ENCODE measurements around the gene ADRA2C. TPM values are rescaled to one million over a fixed set of nuclear protein-coding genes. Genes with fewer than 3 reads are reported as not detected.

Gene ADRA2C
- total and polyA plus RNA-seq, 4 donors: 0.23 to 5.4 (median 1.9) TPM

DNA sequence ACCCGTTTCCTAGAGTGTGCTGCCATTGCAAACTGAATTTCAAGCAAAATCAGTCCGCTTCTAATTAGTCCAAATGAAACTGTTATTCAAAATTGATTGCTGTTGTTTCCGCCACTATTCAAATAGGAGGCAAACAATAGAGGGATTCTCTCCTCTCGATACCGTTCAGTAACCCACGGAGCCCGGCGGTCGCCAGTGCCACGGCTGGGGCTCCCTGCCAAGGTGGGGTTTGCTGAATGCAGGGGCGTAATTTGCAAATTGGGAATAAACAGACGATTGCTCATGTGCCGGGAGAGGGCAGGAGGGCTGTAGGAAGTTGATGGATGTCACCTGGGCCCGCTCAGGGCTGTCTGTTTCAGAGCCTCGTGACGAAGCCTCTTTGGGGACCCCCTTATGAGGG lies 8.8 kb downstream of the ADRA2C start:
- no peak for TF ChIP-seq CTCF (IDR thresholded peaks at IDR 0.05; ENCODE audit: control extremely low read depth, extremely low read depth)
- no peak overlapping the region for H3K9ac ChIP-seq (ENCODE audit: insufficient read depth in 1 of 2, low read length in 2 of 2)
- H3K9me3 ChIP-seq (ENCODE audit: control insufficient read depth in 4 of 4, insufficient read depth in 3 of 4, low read length in 3 of 4): peaks cover 0 to 10% (median 0%) of the 10 kb centered on the region in 4 donors
- DNase-seq: no peak
- H3K27me3 ChIP-seq (ENCODE audit: control insufficient read depth in 3 of 3, insufficient read depth in 3 of 3, low read length in 2 of 3): peaks cover 8 to 35% (median 15%) of the 10 kb centered on the region in 3 donors
- 56 to 63% methylated on average over 16 of the region's 16 CpGs for whole genome bisulfite sequencing, 2 donors
- no peaks in the 10 kb centered on the region for H3K36me3 ChIP-seq (ENCODE audit: control insufficient read depth in 4 of 4, insufficient read depth in 4 of 4, low read length in 4 of 4)
- no peak overlapping the region for H3K27ac ChIP-seq (ENCODE audit: low read depth in 1 of 2, low read length in 1 of 2)
- no peak overlapping the region for H3K4me3 ChIP-seq
- no peak for ATAC-seq (ENCODE audit: insufficient read depth, low FRiP score)
- no peaks in the 10 kb centered on the region for H3K4me1 ChIP-seq (ENCODE audit: control insufficient read depth in 5 of 5, insufficient read depth in 5 of 5, low read length in 5 of 5)

GRCh38 chr4:3775576-3775975 lies 9.4 kb downstream of the ADRA2C start:
- no peak overlapping the region for H3K27ac ChIP-seq (ENCODE audit: low read depth in 1 of 2, low read length in 1 of 2)
- 55 to 73% methylated on average over 4 of the region's 4 CpGs for WGBS, 2 donors
- H3K36me3 ChIP-seq (ENCODE audit: control insufficient read depth in 4 of 4, insufficient read depth in 4 of 4, low read length in 4 of 4): no peaks in the 10 kb centered on the region
- H3K4me3 ChIP-seq: no peak overlapping the region
- peaks cover 0 to 10% (median 0%) of the 10 kb centered on the region in 4 donors for H3K9me3 ChIP-seq (ENCODE audit: control insufficient read depth in 4 of 4, insufficient read depth in 3 of 4, low read length in 3 of 4)
- H3K27me3 ChIP-seq (ENCODE audit: control insufficient read depth in 3 of 3, insufficient read depth in 3 of 3, low read length in 2 of 3): peaks cover 5 to 29% (median 11%) of the 10 kb centered on the region in 3 donors
- ATAC-seq (ENCODE audit: insufficient read depth, low FRiP score) (no peak), DNase-seq (no peak)
- TF ChIP-seq CTCF (IDR thresholded peaks at IDR 0.05; ENCODE audit: control extremely low read depth, extremely low read depth): no peak
- no peaks in the 10 kb centered on the region for H3K4me1 ChIP-seq (ENCODE audit: control insufficient read depth in 5 of 5, insufficient read depth in 5 of 5, low read length in 5 of 5)
- no peak overlapping the region for H3K9ac ChIP-seq (ENCODE audit: insufficient read depth in 1 of 2, low read length in 2 of 2)

DNA sequence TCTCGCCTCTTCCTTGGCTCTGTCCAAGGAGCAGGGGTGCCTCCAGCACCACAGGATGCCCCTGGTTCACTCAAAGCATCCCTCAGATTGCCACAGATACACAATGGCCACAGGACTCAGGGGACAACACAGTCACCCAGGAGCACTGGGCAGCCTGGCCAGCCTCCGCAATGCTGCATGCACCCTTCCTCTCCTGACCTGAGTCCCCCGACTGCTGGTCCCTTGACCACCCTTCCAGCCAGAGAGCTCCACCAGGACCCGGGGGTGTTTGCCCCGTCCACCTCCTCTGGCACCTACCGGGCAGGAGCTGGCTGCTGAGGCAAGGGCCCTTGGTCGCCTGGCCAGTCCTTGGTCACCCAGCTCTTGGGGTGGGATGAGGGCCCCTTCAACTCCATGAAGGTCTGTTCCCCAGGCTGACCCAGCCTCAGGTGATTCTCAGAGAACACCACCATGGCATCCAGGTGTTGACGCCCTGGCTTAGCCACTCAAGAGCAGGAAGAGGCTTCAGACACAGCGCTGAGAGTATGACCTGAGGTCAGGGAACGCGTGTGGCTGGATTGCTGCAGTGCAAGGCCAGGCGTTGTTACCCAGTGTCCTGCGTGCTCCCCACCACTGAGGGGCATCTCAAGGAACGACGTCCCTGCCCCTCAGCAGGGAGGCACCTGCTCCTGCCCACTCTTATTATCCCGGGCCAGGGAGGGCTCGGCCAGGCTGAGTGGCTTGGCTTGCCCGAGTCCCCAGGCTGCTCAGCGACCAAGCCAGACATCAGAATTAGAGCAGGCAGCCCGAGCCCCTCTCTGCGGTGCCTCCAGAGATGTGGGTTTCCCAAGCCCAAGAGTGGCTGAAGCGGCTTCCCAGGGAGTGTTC lies 10.2 kb downstream of the ADRA2C start:
- 75 to 81% methylated on average over 22 of the region's 22 CpGs for WGBS, 2 donors
- no peak overlapping the region for H3K27ac ChIP-seq (ENCODE audit: low read depth in 1 of 2, low read length in 1 of 2)
- no peak overlapping the region for H3K9ac ChIP-seq (ENCODE audit: insufficient read depth in 1 of 2, low read length in 2 of 2)
- no peak for TF ChIP-seq CTCF (IDR thresholded peaks at IDR 0.05; ENCODE audit: control extremely low read depth, extremely low read depth)
- H3K27me3 ChIP-seq (ENCODE audit: control insufficient read depth in 3 of 3, insufficient read depth in 3 of 3, low read length in 2 of 3): peaks cover 3 to 27% (median 4%) of the 10 kb centered on the region in 3 donors
- ATAC-seq (ENCODE audit: insufficient read depth, low FRiP score) (no peak), DNase-seq (no peak)
- H3K36me3 ChIP-seq (ENCODE audit: control insufficient read depth in 4 of 4, insufficient read depth in 4 of 4, low read length in 4 of 4): no peaks in the 10 kb centered on the region
- H3K4me3 ChIP-seq: no peak overlapping the region
- peaks cover 0 to 10% (median 0%) of the 10 kb centered on the region in 4 donors for H3K9me3 ChIP-seq (ENCODE audit: control insufficient read depth in 4 of 4, insufficient read depth in 3 of 4, low read length in 3 of 4)
- H3K4me1 ChIP-seq (ENCODE audit: control insufficient read depth in 5 of 5, insufficient read depth in 5 of 5, low read length in 5 of 5): no peaks in the 10 kb centered on the region
